H1 (cell line): ENCODE data around the gene ARL3. TPM values are rescaled to one million over a fixed set of nuclear protein-coding genes. Genes with fewer than 3 reads are reported as not detected.

Experiments used
- CEBPB ChIP-seq: IDR thresholded peaks from 2 replicates; pipeline ENCODE4 v1.6.1; 2012; ENCODE audit warnings: low read depth, low read length
- JUND ChIP-seq: IDR thresholded peaks from 2 replicates; pipeline ENCODE4 v1.6.1; 2011; ENCODE audit warnings: mild to moderate bottlenecking, improper control_type of control experiment, low read length
- POLR2AphosphoS5 ChIP-seq: IDR thresholded peaks from 2 replicates; pipeline ENCODE4 v1.6.1; 2011; ENCODE audit warnings: low read depth, low read length
- SIX5 ChIP-seq: IDR thresholded peaks from 2 replicates; pipeline ENCODE4 v1.6.1; 2011; ENCODE audit warnings: mild to moderate bottlenecking, low read depth, low read length
- TBP ChIP-seq: IDR thresholded peaks from 2 replicates; pipeline ENCODE4 v1.6.1; 2011; ENCODE audit warnings: low read depth, low read length, improper control_type of control experiment
- polyA plus RNA-seq, 7 experiments: library from polyadenylated mRNA; depleted of rRNA in 3 of 7; stranded (reverse) in 5 of 7; unstranded in 2 of 7; fragments of >200 nt in 5 of 7; fragments of 200-250 nt in 2 of 7; gene quantifications; 1 replicate in 5 of 7; 2 replicates in 1 of 7; 4 replicates in 1 of 7; pipeline versions ENCODE4 v1.2.1 to v1.2.3, GENCODE V29; 2011 to 2013; ENCODE audit warnings: missing spikeins in 2 of 7, mixed read lengths in 2 of 7
- total RNA-seq: library from RNA; stranded (reverse); fragmentation: NEBNext Ultra II Directional; extraction: Animal tissue kit (Norgen Biotek cat#: 25700); gene quantifications from 2 replicates; pipeline ENCODE4 v1.2.1, GENCODE V29; 2021
- TF ChIP-seq, protein P1 (sequence below): fragments of 300-600 bp; sonication (generic); IDR thresholded peaks from 2 replicates; pipeline ENCODE4 v1.7.1; 2012; ENCODE audit warnings: low read length, moderate library complexity, mild to moderate bottlenecking, inconsistent platforms; ENCODE audit not compliant: insufficient replicate concordance
- TF ChIP-seq, protein P2 (sequence below): IDR thresholded peaks from 2 replicates; pipeline ENCODE4 v1.6.1; 2012; ENCODE audit warnings: inconsistent platforms
- TF ChIP-seq, protein P3 (sequence below): IDR thresholded peaks from 2 replicates; pipeline ENCODE4 v1.6.1; 2012; ENCODE audit warnings: inconsistent platforms

ARL3 gene
- total and polyA plus RNA-seq, 2 of the 8 experiments (the other 6 are each of a cell fraction or from before 2014, with no cell fraction given), result 8.8 to 16.2 TPM

DNA sequence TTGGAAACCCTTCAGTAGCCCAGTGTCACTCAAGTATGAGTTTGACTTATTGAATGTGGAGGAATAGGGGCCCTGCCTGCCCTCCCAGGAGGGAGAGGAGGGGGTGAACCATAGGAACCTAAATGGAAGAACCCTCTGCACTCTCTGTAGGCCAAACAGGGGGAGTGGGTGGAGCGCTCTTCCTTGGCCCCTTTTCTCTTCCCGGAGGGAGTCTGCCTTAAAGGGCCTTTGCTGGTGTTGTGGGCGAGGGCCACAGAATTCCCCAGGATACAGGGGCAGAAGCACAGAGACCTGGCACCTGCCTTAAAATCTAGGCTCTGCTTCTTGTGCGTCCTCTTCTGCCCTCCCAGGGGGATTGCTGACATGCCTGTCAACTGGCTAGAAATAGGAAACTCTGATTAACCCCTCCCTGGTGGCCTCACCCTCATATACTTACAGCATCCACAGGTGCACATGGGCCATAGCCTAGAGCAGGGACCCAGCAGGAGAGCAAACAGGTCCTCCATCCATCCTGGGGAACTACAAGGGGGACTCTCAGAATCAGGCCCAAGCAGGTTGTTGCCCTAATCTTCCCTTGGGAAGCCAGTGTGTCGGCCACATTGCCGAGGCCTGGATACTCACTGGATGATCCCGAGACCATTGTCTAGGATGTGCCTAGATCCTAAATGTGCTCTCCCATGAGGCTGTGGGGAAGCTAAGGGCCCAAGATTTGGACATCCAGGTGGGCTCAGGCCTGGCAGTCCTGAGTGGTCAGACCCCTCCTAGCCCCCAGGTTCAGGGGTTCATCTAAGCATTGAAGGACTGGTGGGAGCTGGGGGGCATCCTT lies 66.5 kb downstream of the ARL3 start (continued):
- TF ChIP-seq, protein P1, sequence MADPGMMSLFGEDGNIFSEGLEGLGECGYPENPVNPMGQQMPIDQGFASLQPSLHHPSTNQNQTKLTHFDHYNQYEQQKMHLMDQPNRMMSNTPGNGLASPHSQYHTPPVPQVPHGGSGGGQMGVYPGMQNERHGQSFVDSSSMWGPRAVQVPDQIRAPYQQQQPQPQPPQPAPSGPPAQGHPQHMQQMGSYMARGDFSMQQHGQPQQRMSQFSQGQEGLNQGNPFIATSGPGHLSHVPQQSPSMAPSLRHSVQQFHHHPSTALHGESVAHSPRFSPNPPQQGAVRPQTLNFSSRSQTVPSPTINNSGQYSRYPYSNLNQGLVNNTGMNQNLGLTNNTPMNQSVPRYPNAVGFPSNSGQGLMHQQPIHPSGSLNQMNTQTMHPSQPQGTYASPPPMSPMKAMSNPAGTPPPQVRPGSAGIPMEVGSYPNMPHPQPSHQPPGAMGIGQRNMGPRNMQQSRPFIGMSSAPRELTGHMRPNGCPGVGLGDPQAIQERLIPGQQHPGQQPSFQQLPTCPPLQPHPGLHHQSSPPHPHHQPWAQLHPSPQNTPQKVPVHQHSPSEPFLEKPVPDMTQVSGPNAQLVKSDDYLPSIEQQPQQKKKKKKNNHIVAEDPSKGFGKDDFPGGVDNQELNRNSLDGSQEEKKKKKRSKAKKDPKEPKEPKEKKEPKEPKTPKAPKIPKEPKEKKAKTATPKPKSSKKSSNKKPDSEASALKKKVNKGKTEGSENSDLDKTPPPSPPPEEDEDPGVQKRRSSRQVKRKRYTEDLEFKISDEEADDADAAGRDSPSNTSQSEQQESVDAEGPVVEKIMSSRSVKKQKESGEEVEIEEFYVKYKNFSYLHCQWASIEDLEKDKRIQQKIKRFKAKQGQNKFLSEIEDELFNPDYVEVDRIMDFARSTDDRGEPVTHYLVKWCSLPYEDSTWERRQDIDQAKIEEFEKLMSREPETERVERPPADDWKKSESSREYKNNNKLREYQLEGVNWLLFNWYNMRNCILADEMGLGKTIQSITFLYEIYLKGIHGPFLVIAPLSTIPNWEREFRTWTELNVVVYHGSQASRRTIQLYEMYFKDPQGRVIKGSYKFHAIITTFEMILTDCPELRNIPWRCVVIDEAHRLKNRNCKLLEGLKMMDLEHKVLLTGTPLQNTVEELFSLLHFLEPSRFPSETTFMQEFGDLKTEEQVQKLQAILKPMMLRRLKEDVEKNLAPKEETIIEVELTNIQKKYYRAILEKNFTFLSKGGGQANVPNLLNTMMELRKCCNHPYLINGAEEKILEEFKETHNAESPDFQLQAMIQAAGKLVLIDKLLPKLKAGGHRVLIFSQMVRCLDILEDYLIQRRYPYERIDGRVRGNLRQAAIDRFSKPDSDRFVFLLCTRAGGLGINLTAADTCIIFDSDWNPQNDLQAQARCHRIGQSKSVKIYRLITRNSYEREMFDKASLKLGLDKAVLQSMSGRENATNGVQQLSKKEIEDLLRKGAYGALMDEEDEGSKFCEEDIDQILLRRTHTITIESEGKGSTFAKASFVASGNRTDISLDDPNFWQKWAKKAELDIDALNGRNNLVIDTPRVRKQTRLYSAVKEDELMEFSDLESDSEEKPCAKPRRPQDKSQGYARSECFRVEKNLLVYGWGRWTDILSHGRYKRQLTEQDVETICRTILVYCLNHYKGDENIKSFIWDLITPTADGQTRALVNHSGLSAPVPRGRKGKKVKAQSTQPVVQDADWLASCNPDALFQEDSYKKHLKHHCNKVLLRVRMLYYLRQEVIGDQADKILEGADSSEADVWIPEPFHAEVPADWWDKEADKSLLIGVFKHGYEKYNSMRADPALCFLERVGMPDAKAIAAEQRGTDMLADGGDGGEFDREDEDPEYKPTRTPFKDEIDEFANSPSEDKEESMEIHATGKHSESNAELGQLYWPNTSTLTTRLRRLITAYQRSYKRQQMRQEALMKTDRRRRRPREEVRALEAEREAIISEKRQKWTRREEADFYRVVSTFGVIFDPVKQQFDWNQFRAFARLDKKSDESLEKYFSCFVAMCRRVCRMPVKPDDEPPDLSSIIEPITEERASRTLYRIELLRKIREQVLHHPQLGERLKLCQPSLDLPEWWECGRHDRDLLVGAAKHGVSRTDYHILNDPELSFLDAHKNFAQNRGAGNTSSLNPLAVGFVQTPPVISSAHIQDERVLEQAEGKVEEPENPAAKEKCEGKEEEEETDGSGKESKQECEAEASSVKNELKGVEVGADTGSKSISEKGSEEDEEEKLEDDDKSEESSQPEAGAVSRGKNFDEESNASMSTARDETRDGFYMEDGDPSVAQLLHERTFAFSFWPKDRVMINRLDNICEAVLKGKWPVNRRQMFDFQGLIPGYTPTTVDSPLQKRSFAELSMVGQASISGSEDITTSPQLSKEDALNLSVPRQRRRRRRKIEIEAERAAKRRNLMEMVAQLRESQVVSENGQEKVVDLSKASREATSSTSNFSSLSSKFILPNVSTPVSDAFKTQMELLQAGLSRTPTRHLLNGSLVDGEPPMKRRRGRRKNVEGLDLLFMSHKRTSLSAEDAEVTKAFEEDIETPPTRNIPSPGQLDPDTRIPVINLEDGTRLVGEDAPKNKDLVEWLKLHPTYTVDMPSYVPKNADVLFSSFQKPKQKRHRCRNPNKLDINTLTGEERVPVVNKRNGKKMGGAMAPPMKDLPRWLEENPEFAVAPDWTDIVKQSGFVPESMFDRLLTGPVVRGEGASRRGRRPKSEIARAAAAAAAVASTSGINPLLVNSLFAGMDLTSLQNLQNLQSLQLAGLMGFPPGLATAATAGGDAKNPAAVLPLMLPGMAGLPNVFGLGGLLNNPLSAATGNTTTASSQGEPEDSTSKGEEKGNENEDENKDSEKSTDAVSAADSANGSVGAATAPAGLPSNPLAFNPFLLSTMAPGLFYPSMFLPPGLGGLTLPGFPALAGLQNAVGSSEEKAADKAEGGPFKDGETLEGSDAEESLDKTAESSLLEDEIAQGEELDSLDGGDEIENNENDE, result no peak
- TF ChIP-seq CEBPB (no peak), TBP (no peak), POLR2AphosphoS5 (no peak), SIX5 (no peak), JUND (no peak)
- TF ChIP-seq, protein P2, sequence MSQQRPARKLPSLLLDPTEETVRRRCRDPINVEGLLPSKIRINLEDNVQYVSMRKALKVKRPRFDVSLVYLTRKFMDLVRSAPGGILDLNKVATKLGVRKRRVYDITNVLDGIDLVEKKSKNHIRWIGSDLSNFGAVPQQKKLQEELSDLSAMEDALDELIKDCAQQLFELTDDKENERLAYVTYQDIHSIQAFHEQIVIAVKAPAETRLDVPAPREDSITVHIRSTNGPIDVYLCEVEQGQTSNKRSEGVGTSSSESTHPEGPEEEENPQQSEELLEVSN, result no peak
- TF ChIP-seq, protein P3, sequence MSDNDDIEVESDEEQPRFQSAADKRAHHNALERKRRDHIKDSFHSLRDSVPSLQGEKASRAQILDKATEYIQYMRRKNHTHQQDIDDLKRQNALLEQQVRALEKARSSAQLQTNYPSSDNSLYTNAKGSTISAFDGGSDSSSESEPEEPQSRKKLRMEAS, result no peak
